BE2C (cell line): ENCODE data around the gene R3HDM1.

Source experiments
- DNase-seq: peaks from one replicate; pipeline ENCODE4 v3.0.0-alpha.2; 2020
- H3K27me3 ChIP-seq: fragments of 250-450 bp; sonication (Bioruptor Pico); 2 replicates; pipeline ENCODE4 v1.5.1; 2020; ENCODE audit warnings: mild to moderate bottlenecking
- H3K36me3 ChIP-seq: fragments of 250-450 bp; sonication (Bioruptor Pico); 2 replicates; pipeline ENCODE4 v1.5.1; 2020; ENCODE audit warnings: mild to moderate bottlenecking
- H3K4me1 ChIP-seq: fragments of 250-450 bp; sonication (Bioruptor Pico); 2 replicates; pipeline ENCODE4 v1.5.1; 2020
- H3K4me3 ChIP-seq: 2 replicates; pipeline ENCODE4 v1.5.1; 2011; ENCODE audit warnings: low read depth, low read length
- H3K9me3 ChIP-seq: fragments of 250-450 bp; sonication (Bioruptor Pico); 2 replicates; pipeline ENCODE4 v1.5.1; 2020
- CTCF ChIP-seq: IDR thresholded peaks from 2 replicates; pipeline ENCODE4 v1.5.1; 2012; ENCODE audit warnings: mild to moderate bottlenecking, low read depth, low read length

The R3HDM1 gene

GRCh38 chr2:135590619-135591260 lies 59.5 kb downstream of the R3HDM1 start:
- Histone ChIP-seq H3K4me3 (no peak overlapping the region), H3K27me3 (no peaks in the 10 kb centered on the region), H3K9me3 (no peaks in the 10 kb centered on the region), H3K4me1 (no peaks in the 10 kb centered on the region), H3K36me3 (no peaks in the 10 kb centered on the region)
- no peak for TF ChIP-seq CTCF
- no peak for DNase-seq

- no peak for DNase-seq
- no peaks in the 10 kb centered on the region for H3K4me1 ChIP-seq
- no peaks in the 10 kb centered on the region for H3K9me3 ChIP-seq
- H3K36me3 ChIP-seq, result no peaks in the 10 kb centered on the region
- no peaks in the 10 kb centered on the region for H3K27me3 ChIP-seq
- no peak; the same call in 1 of the 2 replicates for TF ChIP-seq CTCF
- no peak overlapping the region for H3K4me3 ChIP-seq
Observed at GRCh38 chr2:135600915-135601314, 69.6 kb downstream of the R3HDM1 start.

GRCh38 chr2:135603543-135603942 lies 72.3 kb downstream of the R3HDM1 start:
- Histone ChIP-seq H3K4me3 (no peak overlapping the region), H3K4me1 (no peaks in the 10 kb centered on the region), H3K36me3 (no peaks in the 10 kb centered on the region), H3K9me3 (no peaks in the 10 kb centered on the region), H3K27me3 (no peaks in the 10 kb centered on the region)
- no peak for DNase-seq
- no peak for TF ChIP-seq CTCF

- Histone ChIP-seq H3K4me3 (no peak overlapping the region), H3K36me3 (no peaks in the 10 kb centered on the region), H3K4me1 (no peaks in the 10 kb centered on the region), H3K9me3 (no peaks in the 10 kb centered on the region), H3K27me3 (no peaks in the 10 kb centered on the region)
- DNase-seq, result no peak
- TF ChIP-seq CTCF, result no peak
Observed at GRCh38 chr2:135607561-135607960, 76.3 kb downstream of the R3HDM1 start.

- no peak for TF ChIP-seq CTCF
- DNase-seq, result no peak
- Histone ChIP-seq H3K9me3 (no peaks in the 10 kb centered on the region), H3K27me3 (no peaks in the 10 kb centered on the region), H3K4me3 (no peak overlapping the region), H3K4me1 (no peaks in the 10 kb centered on the region), H3K36me3 (no peaks in the 10 kb centered on the region)
Observed at GRCh38 chr2:135612319-135612718, 81.0 kb downstream of the R3HDM1 start.

GRCh38 chr2:135615404-135615803 lies 84.1 kb downstream of the R3HDM1 start:
- Histone ChIP-seq H3K36me3 (no peaks in the 10 kb centered on the region), H3K4me1 (no peaks in the 10 kb centered on the region), H3K9me3 (no peaks in the 10 kb centered on the region), H3K4me3 (no peak overlapping the region), H3K27me3 (no peaks in the 10 kb centered on the region)
- DNase-seq, result no peak
- TF ChIP-seq CTCF, result no peak
